Measurements from ENCODE around the gene FILIP1L. TPM values are rescaled to one million over a fixed set of nuclear protein-coding genes. Genes with fewer than 3 reads are reported as not detected.

The FILIP1L gene
- total RNA-seq, 1 donor from 2014 or later = 5.0 TPM

DNA sequence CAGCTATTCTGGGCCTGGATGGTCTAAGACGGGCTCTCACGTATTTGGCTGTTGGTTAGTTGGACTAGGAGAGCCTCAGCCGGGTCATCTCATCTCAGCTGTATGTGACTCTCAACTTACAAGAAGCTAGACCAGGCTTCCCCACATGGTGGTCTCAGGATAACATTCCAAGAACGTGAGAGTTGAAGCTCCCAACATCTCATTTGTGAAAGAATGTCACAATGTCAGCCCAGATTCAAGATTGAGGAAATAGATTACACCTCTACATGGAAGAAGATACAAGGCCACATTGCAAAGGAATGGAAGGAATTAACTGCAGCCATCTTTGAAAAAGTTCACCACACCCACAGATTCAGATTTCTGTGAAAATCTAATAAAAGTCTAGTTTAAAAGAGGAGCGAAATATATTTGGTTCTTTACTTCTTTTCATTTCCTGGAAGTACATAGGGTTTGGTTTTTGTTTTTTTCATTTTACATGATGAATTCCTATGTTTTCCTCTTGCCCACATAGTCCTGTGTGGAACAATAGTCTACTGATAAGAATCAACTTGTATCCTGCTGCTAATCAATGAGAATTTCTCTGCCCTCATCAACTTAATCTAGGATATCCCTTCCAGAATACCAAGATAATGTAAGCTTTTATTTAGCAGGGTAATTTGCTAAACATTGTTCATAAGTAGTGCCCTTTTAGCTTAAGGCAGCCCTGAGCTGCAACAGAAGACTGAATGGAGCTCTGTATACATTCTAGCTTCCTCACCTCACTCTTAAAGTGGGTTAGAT lies 180.1 kb downstream of the FILIP1L start:
- intact Hi-C loops (cut with micrococcal nuclease) = no loop called here

DNA sequence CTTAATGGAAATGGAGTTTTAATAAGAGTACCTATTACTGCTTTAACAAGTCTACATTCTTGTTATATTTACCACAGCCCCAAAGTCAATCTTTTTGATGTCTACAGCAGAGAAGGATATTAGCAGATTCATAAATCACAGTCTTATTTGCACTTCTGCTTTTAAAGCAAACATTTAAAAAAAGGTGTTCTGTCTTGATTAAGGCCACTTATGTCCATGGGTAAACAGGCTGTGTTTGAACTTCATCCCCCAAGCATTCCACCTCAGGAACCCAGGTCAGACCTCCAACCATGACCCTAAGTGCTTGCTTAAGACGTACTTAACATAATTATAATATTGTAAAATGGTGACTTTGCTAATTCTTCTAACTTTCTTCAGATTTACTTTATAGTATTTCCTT lies 183.2 kb downstream of the FILIP1L start:
- intact Hi-C loops (cut with micrococcal nuclease) = no loop called here

DNA sequence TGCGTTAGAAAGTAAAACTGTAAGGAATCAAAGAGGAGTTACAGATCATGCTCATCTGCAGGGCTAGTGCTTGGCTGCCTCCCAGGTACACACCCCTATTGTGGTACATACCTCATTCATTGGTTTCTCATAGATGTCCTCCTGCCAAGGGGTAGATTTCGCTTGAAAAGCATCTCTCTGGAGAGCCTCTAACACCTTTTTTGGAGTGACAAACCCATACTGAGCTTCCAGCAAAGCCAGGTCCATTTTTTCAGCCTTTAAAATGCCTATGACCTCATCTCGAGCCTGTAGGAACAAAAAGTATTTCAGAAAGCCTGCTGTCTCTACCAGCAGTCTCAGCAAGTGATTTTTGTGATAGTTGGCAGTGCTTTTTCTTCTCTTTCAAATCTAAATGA lies 184.6 kb downstream of the FILIP1L start:
- intact Hi-C loops (cut with micrococcal nuclease) = no loop called here

DNA sequence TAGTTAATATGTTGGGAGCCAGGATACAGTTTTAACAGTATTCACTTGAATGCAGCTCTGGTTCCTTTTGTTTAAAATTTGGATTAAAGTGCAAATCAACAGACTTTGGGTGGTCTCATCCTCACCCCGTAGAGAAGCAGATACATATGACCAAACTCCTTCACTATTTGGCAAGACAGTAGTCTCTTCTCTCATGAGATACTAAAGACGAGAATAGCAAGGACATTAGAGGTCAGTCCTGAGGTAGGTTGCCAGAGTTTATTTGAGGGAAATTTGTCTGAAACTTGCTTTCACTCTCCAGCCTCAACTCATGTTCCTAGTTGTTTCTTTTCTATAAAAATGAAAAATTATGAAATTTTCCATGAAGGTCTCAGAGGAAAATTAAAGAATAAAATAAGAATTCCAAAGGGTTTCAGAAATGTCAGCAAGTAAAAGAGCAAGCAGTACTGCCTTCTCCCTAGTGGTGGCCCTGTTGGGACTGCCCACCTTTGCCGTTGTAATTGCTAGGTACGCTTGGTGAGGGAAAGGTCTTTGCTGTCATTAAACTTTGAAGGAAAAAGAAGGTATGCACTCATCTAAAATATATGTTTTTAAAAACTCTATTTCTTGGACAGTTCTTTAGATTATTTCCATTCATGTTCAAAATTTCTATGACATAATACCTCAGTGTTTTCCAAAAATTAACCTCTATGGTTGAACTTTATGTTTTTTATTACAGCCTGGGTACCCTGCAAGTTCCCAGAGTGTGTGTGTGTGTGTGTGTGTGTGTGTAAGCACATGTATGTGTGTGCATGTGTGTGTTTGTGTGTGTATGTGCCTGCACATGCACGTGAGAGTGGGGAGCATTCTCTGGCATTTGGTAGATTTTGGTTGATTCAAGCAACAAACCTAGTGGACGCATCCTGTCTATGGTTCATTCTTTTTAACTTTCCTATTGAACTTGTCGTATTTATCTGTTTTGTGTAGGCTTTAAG lies 185.2 kb downstream of the FILIP1L start:
- intact Hi-C loops (cut with micrococcal nuclease) = no loop called here

GRCh38 chr3:99927671-99928457 lies 186.4 kb downstream of the FILIP1L start:
- intact Hi-C loops (cut with micrococcal nuclease) = no loop called here

GRCh38 chr3:99925584-99926230 lies 188.6 kb downstream of the FILIP1L start:
- intact Hi-C loops (cut with micrococcal nuclease) = no loop called here

GRCh38 chr3:99923873-99924272 lies 190.4 kb downstream of the FILIP1L start:
- intact Hi-C loops (cut with micrococcal nuclease) = no loop called here

DNA sequence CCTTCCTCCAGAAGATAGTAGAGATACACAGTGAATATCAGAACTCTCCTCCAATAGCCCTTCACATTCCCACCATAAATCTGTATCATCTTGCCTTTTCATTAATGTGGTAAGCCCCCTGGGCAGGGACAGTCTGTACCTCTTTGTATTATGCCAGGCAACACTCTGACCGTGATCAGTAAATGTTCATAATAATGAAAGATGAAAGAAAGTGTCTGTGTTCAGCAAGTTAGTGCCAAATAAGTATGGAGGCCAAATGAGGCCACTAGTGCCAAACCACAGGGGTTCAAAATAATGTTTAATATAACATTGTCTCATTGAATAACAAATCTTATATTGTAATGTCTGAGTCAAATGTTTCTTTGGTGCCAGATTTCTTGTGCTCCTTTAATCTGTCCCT lies 192.3 kb downstream of the FILIP1L start:
- intact Hi-C loops (cut with micrococcal nuclease) = no loop called here

- intact Hi-C loops (cut with micrococcal nuclease) = no loop called here
Observed at GRCh38 chr3:99921377-99921695, 193.0 kb downstream of the FILIP1L start.

GRCh38 chr3:99920481-99921376 lies 193.6 kb downstream of the FILIP1L start:
- intact Hi-C loops (cut with micrococcal nuclease) = no loop called here

GRCh38 chr3:99919694-99920093 lies 194.6 kb downstream of the FILIP1L start:
- intact Hi-C loops (cut with micrococcal nuclease) = no loop called here

- intact Hi-C loops (cut with micrococcal nuclease) = no loop called here
Observed at GRCh38 chr3:99918715-99919114, 195.6 kb downstream of the FILIP1L start.

- intact Hi-C loops (cut with micrococcal nuclease) = no loop called here
Observed at GRCh38 chr3:99915906-99916432, 198.3 kb downstream of the FILIP1L start.

DNA sequence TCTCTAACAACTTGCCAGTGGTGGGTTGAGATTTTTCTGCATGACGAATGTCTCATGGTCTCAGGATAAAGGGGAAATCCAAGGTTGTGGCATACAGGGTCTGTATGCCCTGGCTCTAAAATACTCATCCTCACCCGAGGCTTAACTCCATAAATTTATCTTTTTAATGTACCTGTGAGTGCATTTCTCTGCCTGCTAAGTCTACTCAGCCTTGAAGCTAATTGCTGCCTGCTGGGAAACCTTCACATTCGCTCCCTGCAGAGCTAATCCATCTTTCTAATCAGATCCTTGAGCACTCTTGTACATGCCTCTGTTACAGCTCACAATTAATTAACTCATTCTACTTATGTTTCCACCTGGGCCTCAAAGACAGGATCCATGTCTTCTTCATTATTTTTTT lies 202.9 kb downstream of the FILIP1L start:
- intact Hi-C loops (cut with micrococcal nuclease) = no loop called here

DNA sequence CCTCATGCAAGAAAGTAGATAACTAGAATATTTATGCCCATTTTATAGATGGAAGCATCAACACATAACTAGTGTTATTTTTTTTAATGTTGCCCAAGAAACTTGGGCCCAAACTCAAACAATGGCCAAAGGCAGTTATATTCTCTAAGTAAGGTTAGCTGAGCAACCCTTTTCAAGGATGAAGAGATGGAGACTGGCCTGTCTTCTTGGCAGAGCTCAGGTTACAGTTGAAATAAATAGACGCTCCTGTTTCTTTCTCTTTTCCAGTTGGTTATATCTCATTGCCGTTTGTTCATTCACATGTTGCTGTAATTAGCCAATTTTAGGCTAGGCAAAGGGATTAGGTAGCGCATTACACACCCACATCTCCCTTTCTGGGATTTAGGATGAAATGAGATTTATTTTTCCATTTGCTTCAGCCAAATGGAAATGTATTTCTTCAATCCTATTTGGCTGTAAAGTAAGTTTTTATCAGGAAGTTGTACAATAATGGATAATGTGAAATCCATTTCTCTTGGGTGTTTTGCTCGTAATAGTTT lies 203.5 kb downstream of the FILIP1L start:
- intact Hi-C loops (cut with micrococcal nuclease) = no loop called here

DNA sequence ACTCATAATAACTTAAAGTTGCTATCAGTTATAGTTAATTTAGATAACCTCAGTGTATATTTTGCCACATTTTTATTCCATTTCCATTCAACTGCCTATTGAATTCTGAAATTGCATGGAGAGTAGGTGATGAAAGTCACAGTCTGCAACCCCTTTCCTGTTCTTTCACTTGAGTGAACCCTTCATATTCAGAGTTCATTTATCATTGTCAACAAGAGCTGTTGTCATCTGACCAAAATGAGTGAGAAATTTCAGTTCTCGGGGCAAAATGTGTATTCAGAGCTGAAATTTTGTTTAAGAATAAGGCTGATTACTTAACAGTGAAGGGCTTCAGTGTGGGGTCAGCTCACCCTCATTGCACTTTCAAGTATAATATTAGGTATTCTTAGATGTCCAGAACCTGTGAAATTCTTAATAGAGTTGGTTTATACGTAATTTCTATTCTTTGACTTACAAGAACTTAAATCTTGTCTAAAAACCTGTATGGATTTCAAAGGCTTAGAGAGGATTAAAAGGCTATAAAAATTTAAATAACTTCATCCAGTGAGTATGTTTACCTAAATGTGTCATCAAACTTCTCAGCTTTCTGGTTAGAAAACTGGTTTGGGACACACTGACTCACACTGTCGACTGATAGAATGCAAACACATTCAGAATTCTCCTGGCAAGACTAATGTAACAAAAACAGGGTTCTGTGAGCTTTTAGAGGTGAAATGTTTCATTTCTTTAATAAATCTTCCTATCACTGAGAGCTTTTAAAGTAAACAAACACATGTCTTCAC lies 204.4 kb downstream of the FILIP1L start:
- intact Hi-C loops (cut with micrococcal nuclease) = no loop called here

DNA sequence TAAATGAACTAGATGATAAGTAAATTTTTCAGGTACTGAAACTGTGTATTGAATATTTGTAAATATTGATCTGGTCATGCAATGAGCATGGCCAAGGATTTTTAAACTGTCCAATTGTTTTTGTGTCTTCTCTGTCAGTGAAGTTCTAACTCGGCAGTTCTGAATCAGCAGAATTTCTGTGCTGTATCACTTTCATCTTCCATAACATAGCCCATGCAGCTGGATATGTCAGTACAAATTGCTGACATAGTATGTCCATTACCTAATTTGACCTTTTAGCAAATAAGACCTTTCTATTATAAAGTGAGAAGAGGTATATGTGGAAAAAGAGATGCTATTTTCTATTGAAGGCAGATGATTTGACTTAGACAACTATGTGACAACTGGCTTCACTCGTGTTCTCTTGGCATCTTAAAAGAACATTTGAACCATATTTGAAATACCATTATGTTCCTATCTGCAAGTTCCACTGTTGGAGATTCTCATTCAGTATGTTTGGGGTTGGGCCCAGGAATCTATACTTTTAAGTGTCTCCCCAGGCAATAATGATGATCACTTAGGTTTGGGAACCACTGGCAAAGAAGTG lies 206.2 kb downstream of the FILIP1L start:
- intact Hi-C loops (cut with micrococcal nuclease) = no loop called here

- intact Hi-C loops (cut with micrococcal nuclease) = no loop called here
Observed at GRCh38 chr3:99903869-99904268, 210.4 kb downstream of the FILIP1L start.
